Measurements from ENCODE around the gene RFESD. TPM values are rescaled to one million over a fixed set of nuclear protein-coding genes. Genes with fewer than 3 reads are reported as not detected.
"Not testable (repeated sequence)": the region's sequence is repeated elsewhere in the genome, so short reads cannot be mapped to it uniquely, and the experiment has no call there.

RFESD gene
- total RNA-seq, 1 donor from 2014 or later: 1.1 TPM

DNA sequence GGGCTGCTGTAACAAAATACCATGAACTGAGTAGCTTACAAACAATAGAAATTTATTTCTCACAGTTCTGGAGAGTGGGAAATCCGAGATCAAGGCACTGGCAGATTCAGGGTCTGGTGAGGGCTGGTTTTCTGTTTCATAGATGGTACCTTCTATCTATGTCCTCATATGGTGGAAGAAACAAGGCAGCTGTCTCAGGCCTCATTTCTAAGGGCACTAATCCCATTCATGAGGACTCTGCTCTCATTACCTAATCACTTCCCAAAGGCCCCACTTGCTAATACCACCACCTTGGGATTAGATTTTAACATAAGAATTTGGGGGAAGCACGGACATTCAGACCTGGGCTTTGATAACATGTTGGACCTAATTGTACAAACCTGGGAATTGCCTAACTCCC, 13.5 kb downstream of the RFESD start:
- no peak for DNase-seq (ENCODE audit: low spot score)

DNA sequence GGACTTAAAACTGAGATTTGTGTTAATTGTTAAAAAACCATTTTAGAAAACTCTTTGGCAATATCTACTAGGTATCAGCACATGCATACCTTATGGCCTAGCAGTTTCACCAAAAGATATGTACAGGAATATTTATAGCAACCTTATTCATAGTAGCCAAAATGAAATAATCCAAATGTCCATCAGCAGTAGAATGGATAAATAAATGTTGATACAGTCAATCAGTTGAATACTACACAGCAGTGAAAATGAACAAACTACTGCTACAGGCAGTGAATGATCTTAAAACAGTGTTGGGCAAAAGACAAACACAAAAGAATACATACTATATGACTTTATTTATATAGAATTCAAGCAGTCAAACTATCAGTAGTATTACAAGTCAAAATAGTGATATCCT, 16.4 kb downstream of the RFESD start:
- no peak for DNase-seq (ENCODE audit: low spot score)

- DNase-seq (ENCODE audit: low spot score): no peak
Observed at GRCh38 chr5:95664204-95664786, 17.7 kb downstream of the RFESD start.

GRCh38 chr5:95667061-95667618, 20.6 kb downstream of the RFESD start:
- DNase-seq (ENCODE audit: low spot score): no peak

DNA sequence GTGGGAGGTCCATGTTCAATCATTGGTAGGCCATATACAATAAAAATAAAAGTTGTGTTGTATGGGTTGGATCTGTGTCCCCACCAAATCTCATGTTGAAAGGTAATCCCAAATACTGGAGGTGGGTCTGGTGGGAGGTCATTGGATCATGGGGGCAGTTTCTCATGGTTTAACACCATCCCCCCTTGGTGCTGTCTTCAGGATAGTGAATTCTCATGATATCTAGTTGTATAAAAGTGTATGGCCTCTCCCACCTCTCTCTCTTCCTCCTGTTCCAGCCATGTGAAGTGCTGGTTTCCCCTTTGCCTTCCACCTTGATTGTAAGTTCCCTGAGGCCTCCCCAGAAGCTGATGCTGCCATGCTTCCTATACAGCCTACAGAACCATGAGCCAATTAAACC, 21.1 kb downstream of the RFESD start:
- DNase-seq (ENCODE audit: low spot score): no peak

DNA sequence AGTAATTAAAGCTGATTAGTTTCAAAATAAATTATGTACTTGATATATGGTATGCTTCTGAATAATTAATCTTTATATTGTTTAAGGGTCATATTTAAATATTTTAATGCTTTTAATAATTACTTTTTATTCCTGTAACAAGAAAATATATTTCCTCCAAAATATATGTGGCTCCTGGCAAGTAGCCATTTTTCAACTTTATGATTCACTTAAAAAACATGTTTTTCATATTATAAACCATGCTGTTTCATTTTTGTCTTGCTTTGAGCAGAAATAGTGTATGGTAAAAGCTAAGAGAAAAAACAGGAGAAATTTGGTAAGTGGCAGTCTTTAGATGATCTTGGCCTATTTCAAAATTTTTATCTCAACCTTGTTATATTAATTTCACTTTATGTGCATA, 21.6 kb downstream of the RFESD start:
- DNase-seq (ENCODE audit: low spot score): no peak

DNA sequence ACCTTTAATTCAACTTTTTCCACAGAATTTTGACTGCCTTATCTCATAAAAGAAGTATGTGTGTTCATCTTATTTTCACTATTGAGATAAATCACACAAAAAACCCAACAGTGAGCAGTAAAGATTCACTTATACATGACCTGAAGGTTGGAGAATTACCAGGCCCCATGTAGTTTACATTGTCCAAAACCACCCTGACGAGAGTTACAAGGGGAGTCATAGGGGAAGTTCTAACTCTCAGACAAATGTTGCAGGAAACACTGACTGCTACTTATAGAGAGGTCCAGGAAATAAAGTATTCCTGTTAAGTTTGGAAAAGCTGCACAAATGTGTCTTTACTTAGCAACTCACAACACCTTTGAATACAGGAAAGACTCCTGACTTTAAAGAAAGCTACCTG, 22.2 kb downstream of the RFESD start:
- no peak for DNase-seq (ENCODE audit: low spot score)

DNA sequence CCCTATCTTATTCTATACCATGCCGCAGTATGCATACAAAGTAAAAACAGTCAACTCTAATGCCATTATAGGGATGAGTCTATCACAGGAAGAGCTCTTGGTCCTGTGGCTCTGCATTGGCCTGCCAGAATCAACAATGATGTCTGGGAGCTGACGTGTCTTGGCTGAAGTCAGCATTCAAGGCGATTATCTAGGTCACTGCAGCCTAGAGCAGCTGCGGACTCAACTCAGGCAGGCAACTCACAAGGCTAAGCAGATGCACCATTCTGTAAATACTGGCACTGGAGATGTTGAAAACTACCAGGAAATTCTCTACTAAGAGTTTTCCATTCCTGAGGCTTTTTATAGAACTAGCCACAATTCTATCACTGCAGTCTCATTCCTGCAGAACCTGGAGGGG, 23.0 kb downstream of the RFESD start:
- DNase-seq (ENCODE audit: low spot score): no peak

DNA sequence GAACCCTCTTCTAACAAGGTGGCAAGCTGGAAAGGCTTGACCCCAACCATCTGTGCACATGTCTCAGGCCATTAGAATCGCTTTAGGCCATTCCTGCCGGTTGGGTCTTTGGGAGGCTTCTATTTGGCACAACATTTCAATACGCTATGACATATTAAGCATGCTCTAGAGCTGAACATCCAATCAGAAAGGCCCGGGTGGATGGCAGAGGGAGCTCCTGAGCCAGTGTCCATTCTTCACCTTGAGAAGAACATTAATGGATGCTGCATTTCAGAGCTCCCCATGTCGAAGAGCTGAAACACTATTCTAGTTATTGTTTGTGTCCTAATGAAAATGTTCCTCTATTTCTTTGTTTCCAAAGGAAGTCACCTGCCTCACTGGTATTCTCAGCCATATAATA, 23.4 kb downstream of the RFESD start:
- no peak for DNase-seq (ENCODE audit: low spot score)

DNA sequence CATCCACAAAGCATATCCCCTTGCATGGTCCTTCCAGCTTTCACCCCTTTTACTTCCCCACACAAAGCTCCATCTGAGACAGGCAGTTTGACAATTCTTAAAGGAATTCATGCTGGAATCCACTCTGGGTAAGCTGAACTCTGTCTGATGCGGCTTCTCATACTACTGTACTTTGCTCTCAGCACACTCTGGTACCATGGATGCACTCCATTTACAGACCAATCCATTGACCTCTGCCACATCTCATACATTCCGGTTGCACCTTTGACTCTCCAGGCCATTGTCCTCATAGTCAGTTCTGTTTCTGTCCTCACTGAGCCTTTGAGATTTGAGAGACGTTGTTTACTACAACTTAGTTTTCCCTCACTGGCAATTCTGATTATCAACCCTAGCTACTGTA, 24.0 kb downstream of the RFESD start:
- no peak for DNase-seq (ENCODE audit: low spot score)

- no peak for DNase-seq (ENCODE audit: low spot score)
Observed at GRCh38 chr5:95671826-95672225, 25.2 kb downstream of the RFESD start.

DNA sequence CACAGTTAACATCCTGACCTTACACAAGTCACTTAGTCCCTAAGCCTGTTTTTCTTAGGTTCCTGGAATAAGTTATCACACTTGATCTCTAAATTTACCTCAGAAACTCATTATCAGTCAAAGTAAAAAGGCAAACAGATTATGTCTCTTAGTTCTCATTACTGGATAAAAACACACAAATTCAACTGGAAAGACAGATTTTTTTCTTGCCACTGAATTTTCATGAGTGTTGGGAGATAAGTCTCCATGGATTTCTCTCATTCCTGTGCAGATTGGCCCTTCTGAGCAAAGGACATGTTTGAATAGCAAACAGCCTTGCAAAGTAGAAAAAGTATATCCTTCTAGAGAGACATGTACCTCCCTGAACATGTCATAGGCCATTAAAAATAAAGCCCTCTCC, 26.1 kb downstream of the RFESD start:
- DNase-seq (ENCODE audit: low spot score): no peak

DNA sequence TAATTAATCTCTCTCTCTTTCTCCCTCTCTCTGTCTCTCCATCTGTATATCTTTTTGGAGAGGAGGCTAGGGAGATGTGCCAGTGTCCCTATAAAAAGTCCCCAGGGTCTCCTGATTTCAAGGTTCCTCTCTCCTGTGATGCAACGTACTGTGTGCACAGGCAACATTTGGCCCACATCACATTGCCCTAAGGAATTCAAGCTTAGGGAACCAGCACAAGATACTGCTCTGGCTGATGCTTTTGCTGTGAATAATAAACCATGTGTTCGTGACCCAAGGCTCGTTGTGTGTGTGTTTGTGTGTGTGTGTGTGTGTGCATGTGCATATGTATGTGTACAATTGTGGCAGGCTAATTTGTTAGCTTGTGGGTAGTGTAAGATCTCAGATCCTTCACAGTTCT, 26.5 kb downstream of the RFESD start:
- DNase-seq (ENCODE audit: low spot score): no peak

GRCh38 chr5:95682891-95683290, 36.3 kb downstream of the RFESD start, which contains the start of gene SPATA9:
TSS of gene SPATA9 (minus strand) at chr5:95682991. CDS start at chr5:95682854, 137 bp downstream.
- DNase-seq (ENCODE audit: low spot score): no peak

- no peak for DNase-seq (ENCODE audit: low spot score)
Observed at GRCh38 chr5:95684361-95684760, 37.8 kb downstream of the RFESD start.

DNA sequence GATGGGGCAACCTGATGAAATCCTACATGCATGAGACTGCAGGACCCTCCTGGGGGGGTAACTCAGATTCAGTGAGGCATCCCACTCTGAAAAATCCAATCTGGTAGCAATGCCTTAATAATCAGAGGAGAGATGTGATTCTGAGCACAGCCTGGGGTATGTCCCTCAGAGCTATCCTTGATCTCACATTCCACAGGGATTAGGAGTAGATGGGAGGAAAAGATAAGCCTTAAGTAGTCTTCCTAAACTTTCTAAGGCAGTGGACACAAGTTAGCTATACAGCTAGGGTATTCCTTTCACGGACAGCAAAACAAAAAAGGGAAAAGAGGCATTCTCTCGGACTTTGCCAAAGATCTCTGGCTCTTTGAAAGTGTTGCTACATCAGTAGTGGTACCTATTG, 40.1 kb downstream of the RFESD start:
- DNase-seq (ENCODE audit: low spot score): no peak

DNA sequence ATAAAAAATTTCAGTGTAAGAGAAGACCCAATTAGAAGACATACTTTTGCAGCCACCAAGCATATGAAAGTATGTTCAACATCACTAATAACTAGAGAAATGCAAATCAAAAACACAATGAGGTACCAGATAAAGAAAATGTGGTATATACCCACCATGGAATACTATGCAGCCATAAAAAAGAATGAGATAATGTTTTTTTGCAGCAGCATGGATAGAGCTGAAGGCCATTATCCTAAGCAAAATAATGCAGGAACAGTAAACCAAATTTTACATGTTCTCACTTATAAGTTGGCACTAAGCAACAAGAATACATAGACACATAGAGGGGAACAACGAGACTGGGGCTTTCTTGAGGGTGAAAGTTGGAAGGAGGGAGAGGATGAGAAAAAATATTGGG, 43.1 kb downstream of the RFESD start:
- DNase-seq (ENCODE audit: low spot score): no peak

DNA sequence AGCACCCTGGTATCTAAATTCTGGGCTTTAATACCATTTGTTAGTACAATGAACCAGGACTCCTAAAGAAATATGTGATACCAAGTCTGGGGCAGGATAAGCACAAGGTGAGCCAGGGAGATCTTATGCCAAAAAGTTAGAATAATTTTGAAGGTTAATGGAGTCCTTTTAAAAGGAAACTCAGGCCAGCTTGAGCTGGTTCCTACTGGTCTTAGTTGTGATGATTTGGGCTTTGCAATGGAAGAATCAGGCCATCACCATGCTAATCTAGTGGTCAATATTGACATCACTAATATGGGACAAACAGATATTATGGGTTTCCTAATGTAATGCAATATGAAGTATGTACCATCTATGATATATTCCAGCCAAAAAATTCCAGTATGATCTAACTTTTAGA, 43.8 kb downstream of the RFESD start:
- DNase-seq (ENCODE audit: low spot score): no peak

- DNase-seq (ENCODE audit: low spot score): no peak
Observed at GRCh38 chr5:95697781-95698681, 51.5 kb downstream of the RFESD start.

GRCh38 chr5:95699337-95699736, 52.8 kb downstream of the RFESD start:
- no peak for DNase-seq (ENCODE audit: low spot score)

DNA sequence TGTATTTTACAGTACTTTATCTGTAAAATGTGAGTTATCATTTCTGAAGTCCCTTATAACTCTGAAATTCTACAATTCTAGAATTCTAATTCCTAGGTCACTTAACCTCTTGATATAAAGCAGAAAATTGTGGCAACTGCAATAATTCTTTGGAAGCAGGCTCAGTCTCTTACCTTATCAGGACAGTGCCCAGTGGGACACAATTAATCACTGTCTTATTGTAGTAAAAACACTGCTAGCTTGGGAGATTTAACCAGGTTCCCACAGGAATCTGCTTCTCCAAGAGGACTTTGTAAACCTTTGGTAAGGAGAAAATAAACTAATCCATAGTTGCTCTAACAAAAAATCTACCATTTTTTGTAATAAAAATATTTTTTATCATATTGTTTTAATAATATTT, 54.5 kb downstream of the RFESD start:
- DNase-seq (ENCODE audit: low spot score): no peak

GRCh38 chr5:95704150-95704549, 57.6 kb downstream of the RFESD start:
- DNase-seq (ENCODE audit: low spot score): no peak

- DNase-seq (ENCODE audit: low spot score): not testable (repeated sequence)
Observed at GRCh38 chr5:95706196-95706595, 59.6 kb downstream of the RFESD start.

All from mesenteric fat pad (tissue), 1 donor.